HS-27A (cell line): ENCODE data around the gene FLCN.

Experiments used
- DNase-seq: peaks from one replicate; pipeline ENCODE4 v3.0.0-alpha.2; 2012; ENCODE audit warnings: low read depth, missing footprints

FLCN gene

DNA sequence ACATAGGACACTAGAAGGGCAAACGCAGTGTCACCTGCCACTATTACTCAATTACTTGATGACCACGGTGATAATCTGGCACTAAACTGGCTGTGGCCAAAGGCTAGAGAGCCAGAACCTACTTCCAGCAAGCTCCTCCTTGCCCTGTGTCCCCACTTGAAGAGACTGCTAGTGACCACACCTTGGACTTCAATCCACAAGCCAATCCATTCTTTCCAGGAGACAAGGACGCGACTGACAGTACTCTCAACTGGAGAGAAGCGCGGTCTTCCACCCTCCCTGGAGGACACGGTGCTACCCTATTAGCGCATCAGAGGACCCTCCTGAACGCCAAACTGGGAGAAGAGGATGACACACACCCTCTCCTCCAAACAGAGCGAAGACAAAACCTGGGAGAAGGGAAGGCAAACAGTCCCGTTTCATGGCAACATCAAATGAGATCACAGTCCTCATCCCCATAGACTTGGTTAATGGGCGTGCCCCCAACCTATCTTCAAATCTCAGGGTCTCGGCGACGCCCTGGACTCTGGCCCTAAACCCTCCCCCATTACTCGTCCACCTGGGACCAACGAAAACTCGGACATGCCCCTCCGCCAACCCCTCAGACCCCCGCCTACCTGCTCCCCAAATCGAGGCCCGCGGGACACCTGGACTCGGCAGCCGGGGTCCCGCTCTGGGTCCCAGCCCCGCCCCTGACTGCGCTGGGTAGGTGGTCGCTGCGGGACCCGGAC, 508 bp downstream of the FLCN start:
- DNase-seq, result no peak

DNA sequence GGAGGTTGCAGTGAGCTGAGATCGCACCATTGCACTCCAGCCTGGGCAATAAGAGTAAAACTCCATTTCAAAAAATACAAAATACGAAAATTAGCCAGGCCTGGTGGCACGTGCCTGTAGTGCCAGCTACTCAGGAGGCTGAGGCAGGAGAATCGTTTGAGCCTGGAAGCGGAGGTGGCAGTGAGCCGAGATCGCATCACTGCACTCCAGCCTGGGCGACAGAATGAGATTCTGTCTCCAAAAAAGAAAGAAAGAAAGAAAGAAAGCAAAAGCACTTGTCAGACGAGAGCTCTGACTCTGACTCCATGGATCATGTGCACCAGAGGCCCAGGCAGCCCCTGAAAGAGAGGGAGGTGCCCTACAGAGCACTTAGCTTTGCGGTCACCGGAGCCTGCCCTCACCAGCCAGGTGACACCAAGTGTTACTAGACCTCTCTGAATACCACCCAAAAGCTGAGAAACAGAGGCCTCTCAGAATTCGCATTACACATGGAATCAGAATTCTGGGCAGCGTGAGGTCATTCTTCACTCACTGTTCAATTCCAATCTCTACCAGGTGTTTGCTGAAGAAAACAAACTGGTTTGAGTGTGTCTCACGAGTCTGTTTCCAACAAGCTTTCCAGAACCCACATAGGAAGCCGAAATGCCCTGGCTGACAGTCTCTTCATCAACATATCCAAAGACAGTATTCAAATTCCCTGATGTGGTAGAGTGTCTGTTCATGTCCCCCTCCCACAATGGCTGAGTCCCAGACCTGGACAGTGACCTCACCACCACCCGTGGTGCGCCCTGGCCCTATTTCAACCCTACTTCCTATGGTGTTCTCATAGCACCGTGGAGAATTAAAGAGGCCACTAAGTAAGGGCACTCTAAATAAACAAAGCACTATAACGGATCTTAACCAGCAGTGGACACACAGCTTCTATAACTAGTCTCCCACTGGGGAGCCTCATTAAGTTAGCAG, 1.5 kb downstream of the FLCN start:
- no peak for DNase-seq

DNA sequence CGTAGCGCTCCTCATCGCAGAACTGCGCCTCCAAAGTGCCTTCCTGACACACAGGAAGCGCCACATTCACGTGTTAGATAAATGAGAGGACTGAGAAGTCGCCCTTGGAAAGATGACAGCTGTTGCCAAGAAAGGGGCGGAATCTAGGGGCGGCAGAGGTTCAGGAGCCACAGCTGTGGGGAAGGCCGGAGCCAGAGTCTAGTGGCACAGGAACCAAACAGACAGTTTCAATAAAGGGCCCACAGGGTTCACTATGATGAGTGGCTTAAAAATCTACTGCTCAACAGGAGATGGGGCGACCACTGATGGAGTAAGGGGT, 4.7 kb downstream of the FLCN start:
- DNase-seq, result no peak

DNA sequence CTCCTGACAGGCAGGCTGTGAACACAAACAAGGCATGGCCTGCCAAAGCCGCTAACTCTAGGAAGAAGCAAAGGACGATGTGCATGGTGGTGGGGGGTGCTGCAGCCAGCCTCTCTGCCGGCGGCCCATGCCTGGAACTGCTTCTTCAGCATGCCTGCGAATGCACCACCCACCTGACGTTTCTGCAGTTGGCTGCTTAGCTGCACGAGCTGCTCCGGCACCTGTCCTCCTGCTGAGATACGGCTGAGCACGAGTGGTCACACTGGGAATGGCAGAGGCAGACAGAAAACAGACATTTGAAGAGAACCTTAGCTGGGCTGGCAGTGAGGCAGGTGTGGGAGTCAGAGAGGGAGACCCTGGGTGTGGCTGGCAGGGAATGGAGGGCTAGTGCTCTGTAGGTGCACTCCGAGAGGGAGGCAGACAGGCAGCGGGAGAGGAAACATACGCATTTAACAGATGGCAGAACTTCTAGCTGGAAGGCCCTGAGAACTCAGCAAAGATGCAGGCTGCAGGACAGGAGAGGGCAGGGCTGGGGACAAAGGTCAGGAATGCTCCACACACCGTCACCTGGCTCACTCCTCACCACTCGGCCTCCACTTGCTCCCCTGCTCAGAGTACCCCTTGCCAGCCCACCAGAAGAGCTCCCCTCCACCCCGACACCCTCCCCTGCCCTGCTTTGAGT, 5.2 kb downstream of the FLCN start:
- DNase-seq, result no peak

DNA sequence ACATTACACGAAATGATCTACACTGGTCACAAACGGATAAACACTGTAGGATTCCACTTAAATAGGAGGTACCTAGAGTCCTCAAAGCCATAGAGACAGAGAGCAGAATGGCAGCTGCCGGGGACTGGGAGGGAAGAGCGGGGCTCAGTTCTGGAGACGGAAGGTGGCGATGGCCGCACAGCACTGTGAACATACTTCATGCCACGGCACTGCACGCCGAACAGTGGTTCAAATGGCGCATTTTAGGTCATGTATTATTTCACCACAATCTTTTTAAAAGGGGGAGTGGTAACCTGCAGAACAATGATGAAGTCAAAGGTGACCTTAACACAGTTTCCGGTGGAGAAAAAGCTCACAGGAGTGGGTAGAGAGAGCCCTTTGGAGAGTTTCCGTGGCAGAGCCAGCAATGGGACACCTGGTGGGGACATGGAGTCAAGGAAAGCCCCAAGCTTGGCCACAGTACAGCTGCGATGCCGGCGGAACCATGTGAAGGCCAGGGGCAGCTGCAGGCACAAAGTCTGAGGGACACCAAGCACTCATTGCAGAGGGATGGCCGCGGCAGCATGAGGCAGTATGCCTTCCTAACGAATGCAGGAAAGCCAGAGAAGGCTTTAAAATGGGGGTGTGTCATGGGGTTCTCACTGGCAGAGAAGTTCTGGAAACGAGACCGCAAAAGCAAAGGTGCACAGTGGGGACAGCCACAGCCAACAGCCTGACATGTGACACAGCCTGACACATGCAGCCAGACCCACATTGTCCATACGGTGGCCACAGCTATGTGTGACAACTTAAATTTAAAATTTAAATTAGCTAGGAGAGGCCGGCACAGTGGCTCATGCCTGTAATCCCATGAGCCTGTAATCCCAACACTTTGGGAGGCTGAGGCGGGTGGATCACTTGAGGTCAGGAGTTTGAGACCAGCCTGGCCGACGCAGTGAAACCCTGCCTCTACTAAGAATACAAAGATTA, 7.3 kb downstream of the FLCN start:
- no peak for DNase-seq

DNA sequence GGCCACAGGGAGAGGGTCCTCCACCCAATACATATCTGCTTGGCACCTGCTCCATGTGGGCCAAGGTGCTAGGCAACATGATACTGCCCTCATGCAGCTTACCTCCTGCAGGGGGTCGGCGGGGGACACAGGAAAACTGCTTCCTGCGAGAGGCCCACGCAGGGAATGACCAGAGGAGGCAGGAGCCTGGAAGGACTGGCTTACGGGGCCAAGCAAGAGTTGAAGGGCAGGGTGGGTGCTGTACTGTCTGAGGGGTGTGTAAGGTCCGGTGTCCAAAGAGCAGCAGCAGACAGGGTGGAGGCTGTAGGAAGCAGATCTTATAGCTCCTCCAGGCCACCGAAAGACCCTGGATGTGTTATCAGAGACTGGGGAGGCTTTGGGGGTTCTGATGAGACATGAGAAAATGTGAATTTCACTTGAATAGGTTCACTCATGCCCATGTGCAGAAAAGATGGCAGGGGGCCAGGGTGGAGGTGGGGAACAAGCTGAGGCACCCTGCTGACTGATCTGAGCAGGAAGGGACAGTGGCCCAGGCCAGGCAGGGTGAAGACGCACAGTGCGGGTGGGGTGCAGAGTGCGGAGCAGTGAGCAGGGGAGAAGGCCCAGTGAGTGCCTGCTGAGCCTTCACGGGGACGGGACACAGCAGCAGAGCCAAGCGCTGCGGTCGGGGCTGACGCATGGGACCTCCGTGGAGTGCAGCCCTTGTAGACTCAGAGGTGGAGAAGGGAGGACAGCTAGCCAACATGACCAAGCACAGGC, 8.3 kb downstream of the FLCN start:
- DNase-seq, result no peak

DNA sequence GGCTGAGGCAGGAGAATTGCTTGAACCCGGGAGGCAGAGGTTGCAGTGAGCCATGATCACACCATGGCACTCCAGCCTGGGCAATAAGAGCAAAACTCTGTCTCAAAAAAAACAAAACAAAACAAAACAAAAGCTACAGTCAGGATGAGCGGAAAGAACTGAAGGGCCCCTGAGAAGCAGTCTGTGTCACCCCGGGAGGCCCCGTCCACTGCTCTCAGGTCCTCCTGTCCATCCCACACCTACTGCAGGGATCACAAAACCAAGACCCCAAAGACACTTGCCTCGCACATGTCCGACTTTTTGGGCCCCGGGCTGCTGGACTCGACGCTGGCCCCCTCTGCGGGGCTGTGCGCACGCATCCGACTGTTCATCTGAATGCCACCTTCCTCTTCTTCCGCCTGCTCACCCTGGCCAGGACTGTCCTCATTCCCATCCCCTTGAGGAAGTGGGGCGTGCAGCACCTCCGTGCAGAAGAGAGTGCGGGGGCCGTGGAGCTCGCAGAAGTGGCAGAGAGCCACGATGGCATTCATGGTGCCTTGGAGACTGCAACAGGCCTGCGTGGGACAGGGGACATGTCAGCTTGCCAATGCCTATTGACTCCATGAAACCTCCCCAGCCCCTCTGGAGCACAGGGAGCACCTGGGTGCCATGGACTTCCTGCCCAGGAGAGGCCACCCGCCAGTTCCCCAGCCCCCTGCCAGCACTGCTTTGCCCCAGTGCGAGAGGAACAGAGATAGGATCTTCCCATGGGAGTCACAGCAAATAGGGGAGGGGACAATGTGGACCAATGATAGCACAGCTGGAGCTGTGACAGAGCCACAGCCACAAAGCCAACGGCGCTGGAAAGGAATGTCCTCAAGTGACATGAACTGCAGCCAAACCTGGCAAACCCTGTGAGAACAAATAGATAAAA, 9.1 kb downstream of the FLCN start:
- no peak for DNase-seq

DNA sequence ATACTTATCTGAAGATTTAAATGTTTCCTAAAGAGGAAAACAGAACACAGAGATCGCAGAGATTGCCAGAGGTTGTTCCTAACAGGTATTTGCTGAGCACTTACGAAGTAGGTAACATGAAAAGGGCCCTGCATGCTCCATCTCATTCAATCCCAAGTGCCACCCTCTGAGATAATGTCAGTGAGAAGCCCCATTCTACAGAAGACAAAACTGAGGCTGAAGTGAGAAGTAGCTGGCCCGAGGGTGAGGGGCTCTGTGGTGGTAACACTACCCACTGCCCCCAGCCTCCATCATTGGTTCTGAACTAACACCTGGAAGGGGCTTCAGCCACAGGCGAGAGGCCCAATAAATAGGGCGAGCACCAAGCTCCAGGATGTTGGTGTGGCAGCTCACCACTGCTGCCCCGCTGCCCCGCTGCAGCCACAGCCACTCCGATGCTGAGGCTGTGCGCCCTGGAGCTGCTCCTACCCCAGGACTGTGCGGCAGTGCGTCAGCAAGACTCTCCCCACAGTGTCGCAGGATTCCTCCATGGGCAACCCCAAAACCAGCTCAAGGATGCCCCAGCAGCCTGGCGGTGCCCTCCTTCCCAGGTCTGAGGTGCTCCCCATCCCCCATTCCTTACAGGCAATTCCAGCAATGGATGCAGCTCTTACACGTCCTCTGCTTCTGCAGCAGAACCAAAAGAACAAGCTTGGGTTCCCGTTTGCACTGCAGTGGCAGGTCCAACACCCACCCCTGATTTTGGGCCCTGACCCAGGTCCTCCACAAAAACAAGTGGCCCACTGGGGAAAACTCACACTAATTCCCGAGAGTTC, 10.3 kb downstream of the FLCN start:
- no peak for DNase-seq

DNA sequence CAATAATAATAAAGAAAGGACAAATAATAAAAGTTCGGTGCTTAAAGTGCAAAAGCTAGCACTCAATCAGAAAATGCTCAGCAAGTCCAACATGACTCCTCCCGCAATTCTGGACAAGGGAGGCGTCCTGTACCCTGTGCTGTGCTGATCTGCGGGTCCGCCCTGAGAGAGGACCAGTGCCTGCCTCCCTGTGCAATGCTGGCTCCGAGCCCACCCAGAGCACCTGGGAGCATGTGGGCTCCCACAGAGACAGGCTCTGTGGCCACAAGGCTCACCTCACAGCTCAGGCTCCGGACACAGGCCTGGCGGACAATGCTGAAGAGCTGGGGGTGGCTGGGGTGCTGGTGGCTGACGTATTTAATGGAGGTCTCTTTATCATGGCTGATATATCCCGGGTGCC, 11.1 kb downstream of the FLCN start:
- DNase-seq, result no peak

DNA sequence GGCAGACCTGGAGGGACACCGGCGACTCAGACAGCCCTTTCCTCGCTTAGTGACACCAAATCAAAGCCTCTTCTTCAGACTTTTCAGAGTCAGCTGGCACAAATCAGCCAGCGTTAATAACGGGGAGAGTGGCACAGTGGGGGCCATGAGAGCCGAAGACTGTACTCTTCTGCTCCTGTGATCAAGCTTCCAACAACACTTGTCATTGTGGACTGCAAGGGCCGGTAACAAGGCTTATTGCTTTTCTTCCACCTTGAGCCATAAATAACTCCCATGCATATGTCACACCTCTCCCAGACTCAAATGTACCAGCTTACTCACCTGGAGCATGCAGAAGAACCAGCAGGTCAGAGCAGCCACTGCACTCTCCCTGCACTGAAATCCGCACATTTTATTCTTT, 12.8 kb downstream of the FLCN start:
- DNase-seq, result no peak

DNA sequence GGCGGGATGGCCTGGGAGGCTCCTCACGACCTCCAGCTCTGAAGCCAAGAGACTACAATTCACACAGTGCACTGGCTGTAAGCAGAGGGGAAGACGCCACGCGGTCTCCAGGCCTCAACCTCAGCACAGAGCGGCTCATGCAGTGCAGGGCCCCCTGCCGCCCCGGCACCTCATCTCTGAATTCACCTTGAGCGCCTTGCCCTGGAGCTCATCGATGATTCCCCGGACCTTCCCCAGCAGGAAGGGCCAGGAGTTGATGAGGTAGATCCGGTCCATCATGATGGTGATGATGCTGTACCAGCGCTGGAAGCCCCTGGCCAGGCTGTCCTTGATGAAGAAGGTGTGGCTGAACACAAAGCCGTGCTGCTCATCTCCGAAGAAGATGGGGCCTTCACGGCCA, 13.2 kb downstream of the FLCN start:
- DNase-seq, result no peak

DNA sequence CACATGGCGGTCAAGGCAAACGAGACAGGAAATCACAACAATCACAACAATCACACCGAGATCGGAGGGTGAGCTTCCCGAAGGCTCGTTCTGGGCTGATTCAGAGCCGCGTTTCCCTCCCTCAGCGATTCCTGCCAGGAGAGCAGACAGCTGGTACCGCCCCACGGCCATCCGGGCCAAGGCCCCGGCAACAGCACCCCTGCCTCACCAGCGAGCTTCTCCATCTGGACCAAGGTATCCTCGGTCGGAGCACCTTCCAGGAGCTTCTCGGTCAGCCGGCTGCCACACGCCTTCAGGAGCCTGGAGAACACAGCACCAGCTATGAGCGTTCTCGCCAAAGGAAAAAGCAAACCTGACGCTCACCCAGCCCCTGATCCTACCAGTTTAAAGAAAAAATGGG, 15.6 kb downstream of the FLCN start:
- no peak for DNase-seq

DNA sequence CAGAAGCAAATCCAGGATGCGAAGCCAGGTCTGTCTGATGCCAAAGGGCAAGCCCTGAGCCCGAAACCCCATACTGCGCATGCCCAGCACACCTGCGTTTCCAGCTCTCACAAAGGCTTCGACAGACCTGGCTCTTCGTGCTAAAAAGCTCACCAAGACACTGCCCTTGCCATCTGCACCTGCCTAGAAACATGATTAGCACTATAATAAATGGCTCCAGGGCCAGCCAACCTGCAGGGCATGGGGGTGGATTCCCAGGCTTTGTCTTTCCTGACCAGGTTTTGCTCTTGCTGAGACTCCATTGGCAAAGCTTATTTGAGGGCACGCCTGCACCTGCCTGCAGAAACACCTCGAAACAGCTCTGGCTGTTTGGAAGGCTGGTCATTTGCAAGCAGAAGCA, 16.4 kb downstream of the FLCN start:
- no peak for DNase-seq

DNA sequence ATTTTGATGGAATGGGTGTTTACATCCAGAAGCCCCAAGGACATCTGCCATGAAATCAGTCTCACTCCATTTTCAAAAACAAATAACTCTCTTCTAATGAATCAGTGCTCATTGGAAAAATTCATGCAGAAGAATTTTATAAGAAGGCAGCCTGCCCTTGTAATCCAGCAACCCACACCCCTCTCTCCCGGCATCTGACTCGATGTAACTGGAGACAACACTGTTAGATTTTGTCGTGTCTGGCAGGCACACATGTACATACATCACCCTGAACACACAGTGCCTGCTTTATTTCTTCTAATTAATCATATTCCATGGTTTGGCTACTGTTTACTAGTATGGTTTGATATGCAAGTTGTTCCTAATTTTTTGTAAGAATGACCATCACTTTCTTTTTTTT, 19.0 kb downstream of the FLCN start:
- DNase-seq, result no peak

DNA sequence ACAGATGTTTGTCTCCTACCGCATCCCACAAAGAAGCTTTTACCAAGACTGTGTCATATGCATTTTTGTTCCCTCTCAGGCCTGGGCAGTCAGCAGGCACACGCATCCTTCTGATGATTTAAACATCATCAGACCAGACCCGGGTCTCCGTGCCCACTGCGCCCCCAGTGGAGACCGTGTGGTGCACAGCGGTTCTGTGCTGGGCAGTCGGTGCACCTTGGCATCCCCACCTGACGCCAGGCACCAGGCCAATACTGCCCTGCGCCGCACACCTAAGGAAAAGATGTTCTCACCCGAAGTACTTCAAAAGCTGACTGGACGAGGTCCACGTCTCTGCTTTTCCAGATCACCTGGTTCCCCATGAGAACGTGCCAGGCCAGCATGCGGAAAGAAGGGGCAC, 20.2 kb downstream of the FLCN start:
- DNase-seq, result no peak

DNA sequence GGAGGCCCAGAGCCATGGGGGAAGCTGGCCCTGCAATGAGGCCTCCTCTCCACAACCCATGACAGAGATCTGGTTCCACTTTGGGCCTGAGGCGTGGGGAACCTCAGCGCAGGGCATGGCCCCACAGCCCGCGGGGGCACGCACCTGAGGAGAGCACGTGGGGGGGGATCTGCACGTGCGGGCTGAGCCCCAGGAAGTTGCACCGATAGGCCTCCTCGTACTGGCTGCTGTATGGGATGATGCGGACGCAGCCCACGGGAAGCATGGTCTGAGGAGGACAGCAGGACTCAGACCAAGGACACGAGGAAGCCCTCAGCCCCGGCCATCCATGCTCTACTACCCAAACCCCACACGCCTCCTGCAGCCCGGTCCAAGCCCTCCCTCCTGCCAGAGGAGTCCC, 20.7 kb downstream of the FLCN start:
- DNase-seq, result no peak

DNA sequence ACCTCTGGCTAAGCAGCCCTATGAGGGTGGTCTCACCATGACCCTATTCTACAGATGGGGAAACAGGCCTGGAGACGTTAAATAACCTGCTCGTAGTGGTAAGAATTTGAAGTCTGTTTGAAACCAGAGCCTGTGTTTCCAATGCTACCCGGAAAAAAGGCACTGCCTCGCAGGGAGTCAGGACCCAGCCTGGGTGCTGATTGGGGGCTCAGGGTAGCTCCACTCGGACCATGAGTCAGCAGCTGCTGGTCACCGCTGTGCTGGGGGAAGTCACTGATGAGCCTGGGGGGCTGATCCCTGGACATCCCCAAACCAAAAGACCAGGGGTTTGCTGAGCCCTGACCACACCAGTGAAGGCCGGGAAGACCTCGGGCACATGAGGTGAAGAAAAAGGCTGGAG, 21.4 kb downstream of the FLCN start:
- no peak for DNase-seq

DNA sequence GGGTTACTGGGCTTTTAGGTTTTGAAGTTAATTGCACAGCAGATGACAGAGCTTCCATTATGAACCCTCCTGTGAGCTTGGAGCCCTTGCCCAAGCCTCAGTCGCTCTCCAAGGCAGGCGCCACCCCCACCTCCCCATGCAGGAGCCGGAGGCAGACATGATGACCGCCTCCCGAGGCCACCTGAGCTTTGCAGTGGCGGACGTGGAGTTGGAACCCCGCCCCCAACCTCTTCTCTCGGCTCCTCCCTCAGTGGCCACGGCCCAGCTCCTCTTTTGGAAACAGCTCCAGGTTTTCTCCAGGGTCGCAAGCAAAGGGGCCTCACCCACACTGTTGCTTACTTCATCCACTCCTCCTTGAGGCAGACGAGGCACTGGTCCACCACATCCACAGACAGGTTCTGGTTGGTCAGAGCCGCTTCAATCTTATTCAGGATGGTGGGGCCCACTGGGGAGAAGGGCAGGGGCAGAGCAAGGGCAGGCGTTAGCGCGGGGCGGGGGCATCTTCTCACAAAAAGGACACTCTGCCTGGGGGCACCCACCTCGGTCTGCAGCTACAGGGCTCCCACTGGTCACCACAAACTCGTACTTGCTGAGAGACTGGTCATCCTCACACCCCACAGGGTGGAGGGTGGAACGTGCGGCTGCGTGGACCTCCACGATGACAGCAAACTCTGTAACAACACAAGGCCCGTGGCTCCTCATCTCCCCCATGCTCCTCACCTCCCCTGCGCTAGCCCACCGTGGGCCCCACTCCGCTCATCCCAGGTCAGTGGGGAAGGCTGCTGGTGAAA, 22.1 kb downstream of the FLCN start:
- no peak for DNase-seq
